ENCODE data around the gene DCC. TPM values are rescaled to one million over a fixed set of nuclear protein-coding genes. Genes with fewer than 3 reads are reported as not detected.

The DCC gene
- total RNA-seq, 1 experiment from 2014 or later = not detected

DNA sequence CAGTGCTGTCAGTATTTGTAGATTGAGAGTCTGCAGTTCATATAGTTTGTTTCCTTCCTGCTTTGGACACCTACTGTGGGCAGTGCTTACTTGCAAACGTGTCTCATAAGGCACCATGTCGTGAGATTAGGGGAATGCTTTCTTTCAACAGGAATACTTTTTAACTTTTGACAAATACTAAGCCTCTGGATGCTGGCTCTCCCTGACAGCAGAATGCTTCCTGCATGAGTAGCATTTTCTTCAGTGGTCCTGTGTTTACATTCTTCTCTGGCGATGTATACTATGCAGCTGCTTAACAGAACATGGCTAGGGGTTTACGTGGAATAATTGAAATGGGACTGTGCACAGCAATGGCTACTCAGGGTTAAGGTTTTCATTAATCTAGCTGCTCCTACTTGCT is 1077.0 kb downstream of the DCC start:
- no TSS peak for BruUV-seq (replicated peaks)
- H3K27ac ChIP-seq = no peak overlapping the region
- no peak overlapping the region for H3K4me2 ChIP-seq
- CTCF ChIA-PET = no interaction called here
- H3K27me3 ChIP-seq (ENCODE audit: insufficient read depth, low read depth) = no peaks in the 10 kb centered on the region
- no peaks in the 10 kb centered on the region for H3K79me2 ChIP-seq (ENCODE audit: low read depth)
- POLR2A ChIA-PET (ENCODE audit: unreplicated experiment) = no interaction called here
- TF ChIP-seq EZH2 (IDR thresholded peaks at IDR 0.05; ENCODE audit: low read depth) = no peak
- TF ChIP-seq, protein P1, sequence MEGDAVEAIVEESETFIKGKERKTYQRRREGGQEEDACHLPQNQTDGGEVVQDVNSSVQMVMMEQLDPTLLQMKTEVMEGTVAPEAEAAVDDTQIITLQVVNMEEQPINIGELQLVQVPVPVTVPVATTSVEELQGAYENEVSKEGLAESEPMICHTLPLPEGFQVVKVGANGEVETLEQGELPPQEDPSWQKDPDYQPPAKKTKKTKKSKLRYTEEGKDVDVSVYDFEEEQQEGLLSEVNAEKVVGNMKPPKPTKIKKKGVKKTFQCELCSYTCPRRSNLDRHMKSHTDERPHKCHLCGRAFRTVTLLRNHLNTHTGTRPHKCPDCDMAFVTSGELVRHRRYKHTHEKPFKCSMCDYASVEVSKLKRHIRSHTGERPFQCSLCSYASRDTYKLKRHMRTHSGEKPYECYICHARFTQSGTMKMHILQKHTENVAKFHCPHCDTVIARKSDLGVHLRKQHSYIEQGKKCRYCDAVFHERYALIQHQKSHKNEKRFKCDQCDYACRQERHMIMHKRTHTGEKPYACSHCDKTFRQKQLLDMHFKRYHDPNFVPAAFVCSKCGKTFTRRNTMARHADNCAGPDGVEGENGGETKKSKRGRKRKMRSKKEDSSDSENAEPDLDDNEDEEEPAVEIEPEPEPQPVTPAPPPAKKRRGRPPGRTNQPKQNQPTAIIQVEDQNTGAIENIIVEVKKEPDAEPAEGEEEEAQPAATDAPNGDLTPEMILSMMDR (conservative IDR thresholded peaks at IDR 0.05) = no peak
- intact Hi-C loops (cut with micrococcal nuclease; ENCODE audit: unreplicated experiment) = no loop called here
- H3F3A ChIP-seq (ENCODE audit: insufficient read depth, low read depth) = no peaks in the 10 kb centered on the region
- no peaks in the 10 kb centered on the region for H3K9me3 ChIP-seq (ENCODE audit: insufficient read depth, low read depth)
- no peaks in the 10 kb centered on the region for H3K36me3 ChIP-seq (ENCODE audit: low read depth)
- H2AFZ ChIP-seq = no peak overlapping the region
- no peak for DNase-seq
- H3K9me2 ChIP-seq (ENCODE audit: insufficient read depth) = no peaks in the 10 kb centered on the region
- no peaks in the 10 kb centered on the region for H3K4me1 ChIP-seq (replicated peaks; ENCODE audit: insufficient read depth)
- no peak overlapping the region for H3K4me3 ChIP-seq
- H4K20me1 ChIP-seq (ENCODE audit: insufficient read depth) = no peaks in the 10 kb centered on the region

DNA sequence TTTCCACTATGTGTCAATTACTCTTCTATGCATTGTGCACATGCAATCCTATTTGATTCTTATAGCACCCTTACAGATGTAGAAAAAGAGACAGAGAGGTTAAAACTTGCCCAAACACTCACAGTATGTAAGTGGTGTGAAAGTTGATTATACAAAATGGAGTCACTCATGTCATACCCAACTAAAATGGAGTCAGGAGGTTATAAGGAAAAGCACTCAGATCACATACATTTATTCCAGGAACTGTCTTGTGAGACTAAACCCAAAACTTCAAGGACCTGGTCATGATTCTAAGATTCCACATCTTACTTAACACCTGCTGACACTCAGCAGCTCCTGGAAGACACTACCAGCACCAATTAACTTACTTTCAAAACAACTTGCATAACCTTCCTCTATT is 1081.9 kb downstream of the DCC start:
- intact Hi-C loops (cut with micrococcal nuclease; ENCODE audit: unreplicated experiment) = no loop called here
- Histone ChIP-seq H4K20me1 (ENCODE audit: insufficient read depth) (no peaks in the 10 kb centered on the region), H3K27me3 (ENCODE audit: insufficient read depth, low read depth) (no peaks in the 10 kb centered on the region), H3K9me3 (ENCODE audit: insufficient read depth, low read depth) (no peaks in the 10 kb centered on the region), H3K4me1 (replicated peaks; ENCODE audit: insufficient read depth) (no peaks in the 10 kb centered on the region), H3K27ac (no peak overlapping the region), H3K4me3 (no peak overlapping the region), H3F3A (ENCODE audit: insufficient read depth, low read depth) (no peaks in the 10 kb centered on the region), H3K79me2 (ENCODE audit: low read depth) (no peaks in the 10 kb centered on the region), H2AFZ (no peak overlapping the region), H3K4me2 (no peak overlapping the region), H3K9me2 (ENCODE audit: insufficient read depth) (no peaks in the 10 kb centered on the region), H3K36me3 (ENCODE audit: low read depth) (no peaks in the 10 kb centered on the region)
- no TSS peak for BruUV-seq (replicated peaks)
- POLR2A ChIA-PET (ENCODE audit: unreplicated experiment) = no interaction called here
- TF ChIP-seq, protein P1 (conservative IDR thresholded peaks at IDR 0.05) = no peak
- no peak for TF ChIP-seq EZH2 (IDR thresholded peaks at IDR 0.05; ENCODE audit: low read depth)
- no peak for DNase-seq
- CTCF ChIA-PET = no interaction called here

DNA sequence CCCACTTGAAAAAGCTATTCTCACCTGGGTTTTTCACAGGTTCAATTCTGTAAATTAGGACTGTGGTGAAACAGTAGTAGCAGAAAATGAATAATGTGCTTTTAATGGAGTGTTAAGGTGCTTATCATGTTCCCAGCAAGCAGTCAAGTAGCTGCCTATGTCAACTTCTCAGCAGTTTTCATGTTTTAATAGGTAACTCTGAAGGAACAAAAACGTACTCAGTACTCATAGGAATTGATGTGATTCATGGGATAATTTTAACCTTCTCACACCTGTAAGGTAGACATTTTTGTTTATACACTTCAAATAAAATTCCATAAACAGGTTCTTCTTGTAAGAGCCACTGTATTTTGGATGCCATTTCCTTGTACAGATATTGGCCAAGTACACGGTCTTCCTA is 1082.9 kb downstream of the DCC start:
- no peaks in the 10 kb centered on the region for H3K27me3 ChIP-seq (ENCODE audit: insufficient read depth, low read depth)
- H4K20me1 ChIP-seq (ENCODE audit: insufficient read depth) = no peaks in the 10 kb centered on the region
- no peak for DNase-seq
- H3K79me2 ChIP-seq (ENCODE audit: low read depth) = no peaks in the 10 kb centered on the region
- ChIA-PET POLR2A (ENCODE audit: unreplicated experiment) (no interaction called here), CTCF (no interaction called here)
- H3K4me2 ChIP-seq = no peak overlapping the region
- H3K9me3 ChIP-seq (ENCODE audit: insufficient read depth, low read depth) = no peaks in the 10 kb centered on the region
- H3K4me3 ChIP-seq = no peak overlapping the region
- intact Hi-C loops (cut with micrococcal nuclease; ENCODE audit: unreplicated experiment) = no loop called here
- H3K9me2 ChIP-seq (ENCODE audit: insufficient read depth) = no peaks in the 10 kb centered on the region
- no TSS peak for BruUV-seq (replicated peaks)
- H3K27ac ChIP-seq = no peak overlapping the region
- no peaks in the 10 kb centered on the region for H3K4me1 ChIP-seq (replicated peaks; ENCODE audit: insufficient read depth)
- no peaks in the 10 kb centered on the region for H3F3A ChIP-seq (ENCODE audit: insufficient read depth, low read depth)
- TF ChIP-seq, protein P1 (conservative IDR thresholded peaks at IDR 0.05) = no peak
- no peak for TF ChIP-seq EZH2 (IDR thresholded peaks at IDR 0.05; ENCODE audit: low read depth)
- H2AFZ ChIP-seq = no peak overlapping the region
- H3K36me3 ChIP-seq (ENCODE audit: low read depth) = no peaks in the 10 kb centered on the region

Measured in PC-9 (cell line).